ENCODE results near the gene SEZ6L.

SEZ6L gene

GRCh38 chr22:26196657-26197056 is 27.4 kb downstream of the SEZ6L start:
- no peaks in the 10 kb centered on the region for H3K9me3 ChIP-seq
- no peak overlapping the region for H3K4me3 ChIP-seq (ENCODE audit: low read depth in 1 of 2, low read length in 1 of 2)
- H3K36me3 ChIP-seq, result no peaks in the 10 kb centered on the region
- no peak for TF ChIP-seq CTCF (IDR thresholded peaks at IDR 0.05)
- no peaks in the 10 kb centered on the region for H3K4me1 ChIP-seq (ENCODE audit: control insufficient read depth in 1 of 2, insufficient read depth in 1 of 2, low read depth in 1 of 2, low read length in 1 of 2)
- no peaks in the 10 kb centered on the region for H3K27me3 ChIP-seq
- no peak overlapping the region for H3K27ac ChIP-seq

GRCh38 chr22:26197425-26197824 is 28.2 kb downstream of the SEZ6L start:
- no peak for TF ChIP-seq CTCF (IDR thresholded peaks at IDR 0.05)
- no peaks in the 10 kb centered on the region for H3K27me3 ChIP-seq
- no peak overlapping the region for H3K4me3 ChIP-seq (ENCODE audit: low read depth in 1 of 2, low read length in 1 of 2)
- no peaks in the 10 kb centered on the region for H3K4me1 ChIP-seq (ENCODE audit: control insufficient read depth in 1 of 2, insufficient read depth in 1 of 2, low read depth in 1 of 2, low read length in 1 of 2)
- H3K27ac ChIP-seq, result no peak overlapping the region
- no peaks in the 10 kb centered on the region for H3K9me3 ChIP-seq
- H3K36me3 ChIP-seq, result no peaks in the 10 kb centered on the region

GRCh38 chr22:26199665-26200064 is 30.4 kb downstream of the SEZ6L start:
- Histone ChIP-seq H3K36me3 (no peaks in the 10 kb centered on the region), H3K27me3 (no peaks in the 10 kb centered on the region), H3K27ac (no peak overlapping the region), H3K4me1 (ENCODE audit: control insufficient read depth in 1 of 2, insufficient read depth in 1 of 2, low read depth in 1 of 2, low read length in 1 of 2) (no peaks in the 10 kb centered on the region), H3K4me3 (ENCODE audit: low read depth in 1 of 2, low read length in 1 of 2) (no peak overlapping the region), H3K9me3 (no peaks in the 10 kb centered on the region)
- TF ChIP-seq CTCF (IDR thresholded peaks at IDR 0.05), result no peak

- no peak overlapping the region for H3K27ac ChIP-seq
- no peak overlapping the region for H3K4me3 ChIP-seq (ENCODE audit: low read depth in 1 of 2, low read length in 1 of 2)
- H3K4me1 ChIP-seq (ENCODE audit: control insufficient read depth in 1 of 2, insufficient read depth in 1 of 2, low read depth in 1 of 2, low read length in 1 of 2), result no peaks in the 10 kb centered on the region
- no peak for TF ChIP-seq CTCF (IDR thresholded peaks at IDR 0.05)
- no peaks in the 10 kb centered on the region for H3K9me3 ChIP-seq
- no peaks in the 10 kb centered on the region for H3K27me3 ChIP-seq
- H3K36me3 ChIP-seq, result no peaks in the 10 kb centered on the region
Measured at GRCh38 chr22:26202280-26202924, 33.1 kb downstream of the SEZ6L start.

GRCh38 chr22:26205494-26205893 is 36.2 kb downstream of the SEZ6L start:
- no peak overlapping the region for H3K4me3 ChIP-seq (ENCODE audit: low read depth in 1 of 2, low read length in 1 of 2)
- H3K36me3 ChIP-seq, result no peaks in the 10 kb centered on the region
- TF ChIP-seq CTCF (IDR thresholded peaks at IDR 0.05), result no peak
- no peaks in the 10 kb centered on the region for H3K4me1 ChIP-seq (ENCODE audit: control insufficient read depth in 1 of 2, insufficient read depth in 1 of 2, low read depth in 1 of 2, low read length in 1 of 2)
- H3K27ac ChIP-seq, result no peak overlapping the region
- H3K9me3 ChIP-seq, result no peaks in the 10 kb centered on the region
- H3K27me3 ChIP-seq, result no peaks in the 10 kb centered on the region

All from neutrophil (primary cell).